Left renal pelvis (tissue), 4 donors: Measurements from ENCODE around the gene ELF5. TPM values are rescaled to one million over a fixed set of nuclear protein-coding genes. Genes with fewer than 3 reads are reported as not detected.

Source experiments
- DNase-seq, 4 donors: peaks; one replicate each; pipeline ENCODE4 v3.0.0-alpha.2; 2013; ENCODE audit warnings: low read depth in 4 of 4, low spot score in 3 of 4
- polyA plus RNA-seq, 4 donors: library from polyadenylated mRNA; unstranded; fragments of 120-200 nt; gene quantifications; one replicate each; pipeline ENCODE4 v1.2.1, GENCODE V29; 2013; ENCODE audit not compliant: insufficient read length in 4 of 4

The ELF5 gene
- polyA plus RNA-seq, 4 donors: 0.89 to 98.1 (median 76.8) TPM

GRCh38 chr11:34458525-34458924 lies 55.1 kb downstream of the ELF5 start:
- DNase-seq: no peak

DNA sequence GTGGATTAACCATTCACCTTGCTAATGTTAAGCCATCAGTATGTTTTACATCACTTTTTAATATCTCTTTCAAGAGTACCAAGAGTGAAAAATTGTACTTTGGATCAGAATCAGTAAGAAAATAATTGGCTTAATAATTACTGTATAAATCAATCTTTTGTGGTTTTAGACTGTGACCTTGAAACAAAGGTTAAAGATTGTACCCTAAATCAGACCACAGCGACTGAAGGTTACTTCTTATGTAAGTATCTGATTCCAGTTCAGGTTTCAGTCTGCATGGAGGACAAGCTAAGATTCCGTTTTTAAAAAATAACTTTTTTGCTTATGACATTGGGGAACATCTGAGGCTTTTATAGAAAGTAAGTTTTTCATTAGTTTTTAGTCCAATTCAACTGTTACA lies 56.0 kb downstream of the ELF5 start:
- no peak for DNase-seq

GRCh38 chr11:34454308-34455032 lies 59.1 kb downstream of the ELF5 start:
- no peak for DNase-seq

GRCh38 chr11:34451053-34451452 lies 62.5 kb downstream of the ELF5 start:
- DNase-seq: no peak

GRCh38 chr11:34449013-34449412 lies 64.6 kb downstream of the ELF5 start:
- DNase-seq: no peak

GRCh38 chr11:34448223-34448994 lies 65.2 kb downstream of the ELF5 start:
- DNase-seq: no peak

- no peak for DNase-seq
Observed at GRCh38 chr11:34447044-34447443, 66.5 kb downstream of the ELF5 start.

DNA sequence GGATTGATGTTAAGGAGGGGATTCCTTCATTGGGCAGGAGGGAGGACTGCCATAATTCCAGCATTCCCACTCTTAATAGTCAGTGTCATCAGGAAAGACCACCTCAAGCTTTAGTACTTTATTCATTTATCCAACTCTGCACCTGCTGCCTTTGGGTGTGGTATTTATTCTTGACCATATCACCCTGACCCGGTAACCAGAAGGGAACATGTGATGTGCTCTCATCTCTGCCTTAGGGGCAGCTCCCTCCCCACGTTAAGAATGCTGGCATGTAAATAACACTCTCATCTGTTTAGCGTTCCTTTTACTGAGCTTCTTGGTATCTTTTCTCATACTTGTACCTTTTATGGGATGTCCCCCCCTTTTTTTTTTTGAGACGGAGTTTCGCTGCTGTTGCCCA lies 67.2 kb downstream of the ELF5 start:
- DNase-seq: no peak

- DNase-seq: no peak
Observed at GRCh38 chr11:34445956-34446355, 67.6 kb downstream of the ELF5 start.

- DNase-seq: no peak
Observed at GRCh38 chr11:34444428-34444827, 69.2 kb downstream of the ELF5 start.

DNA sequence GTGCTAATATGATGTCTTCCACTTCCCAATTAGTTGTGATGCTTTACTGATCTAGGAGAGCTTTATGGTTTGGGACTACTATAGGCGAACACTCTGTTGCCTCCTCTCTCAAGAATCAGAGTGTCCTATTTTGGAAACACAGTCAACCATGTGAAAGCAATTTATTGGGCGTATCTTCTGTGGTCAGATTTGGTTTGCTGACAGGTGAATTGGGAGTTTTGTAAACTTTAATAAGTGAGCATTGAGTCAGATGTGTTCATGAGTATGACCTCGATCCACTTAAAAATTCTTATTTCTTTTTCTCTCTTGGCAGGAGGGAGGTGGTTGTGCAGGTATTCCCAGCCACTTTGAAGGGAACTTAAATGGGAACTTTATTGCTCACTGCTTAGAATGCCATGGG lies 70.5 kb downstream of the ELF5 start:
- DNase-seq: no peak

- no peak for DNase-seq
Observed at GRCh38 chr11:34441814-34442213, 71.8 kb downstream of the ELF5 start.

DNA sequence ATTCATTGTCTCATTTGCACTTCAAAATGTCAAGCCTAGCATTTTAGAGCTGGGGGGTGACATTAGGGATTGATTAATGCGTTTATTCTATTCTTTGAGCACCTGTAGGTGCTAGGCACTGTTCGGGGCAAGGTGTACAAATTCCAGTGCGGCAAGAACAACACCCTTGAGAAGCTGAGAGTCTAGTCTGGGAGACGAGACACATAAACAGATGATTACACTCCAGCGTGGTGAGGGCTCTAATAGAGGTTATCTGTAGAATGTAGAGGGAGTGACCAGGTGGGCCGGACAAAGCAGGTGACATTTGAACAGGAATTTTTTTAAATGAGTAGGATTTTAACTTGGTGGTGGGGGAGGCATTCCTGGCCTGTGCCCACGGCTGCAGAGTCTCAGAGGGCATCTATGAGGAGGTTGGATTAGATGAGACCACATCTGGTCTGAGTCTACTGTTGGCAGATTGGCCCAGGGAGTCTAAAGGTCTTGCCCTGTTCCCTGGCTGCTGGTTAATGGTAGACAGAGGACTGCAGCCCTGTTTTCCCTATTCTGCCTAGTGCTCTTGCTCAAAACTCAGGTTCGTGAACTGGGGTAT lies 73.9 kb downstream of the ELF5 start:
- DNase-seq: no peak

- DNase-seq: peak; percentile 92 to 95 (median 94)
Observed at GRCh38 chr11:34438529-34439507, 74.8 kb downstream of the ELF5 start, which contains the start of gene CAT. Gene CAT (plus strand): TSS chr11:34438934. CDS start chr11:34439014, 80 bp downstream.

GRCh38 chr11:34437224-34438125 lies 76.1 kb downstream of the ELF5 start:
- DNase-seq: no peak

DNA sequence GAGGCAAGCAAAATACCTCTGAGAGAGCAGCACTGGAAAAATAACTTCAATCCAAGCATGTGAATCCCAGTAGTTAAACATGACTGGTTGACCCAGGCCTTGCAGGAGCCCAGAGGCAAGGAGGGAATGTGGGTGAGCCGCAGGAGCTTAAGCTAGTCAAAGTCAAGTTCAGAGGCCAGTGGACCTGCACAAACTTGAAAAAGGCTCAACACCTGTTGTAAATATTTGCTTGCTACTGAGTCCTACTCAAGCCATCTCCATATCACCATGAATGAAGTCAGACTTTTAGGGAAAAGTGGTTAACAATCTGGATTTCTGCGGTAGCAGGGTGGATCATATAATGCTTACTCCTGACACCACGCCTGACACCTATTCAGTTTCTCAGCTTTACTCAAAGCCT lies 79.7 kb downstream of the ELF5 start:
- DNase-seq: no peak

DNA sequence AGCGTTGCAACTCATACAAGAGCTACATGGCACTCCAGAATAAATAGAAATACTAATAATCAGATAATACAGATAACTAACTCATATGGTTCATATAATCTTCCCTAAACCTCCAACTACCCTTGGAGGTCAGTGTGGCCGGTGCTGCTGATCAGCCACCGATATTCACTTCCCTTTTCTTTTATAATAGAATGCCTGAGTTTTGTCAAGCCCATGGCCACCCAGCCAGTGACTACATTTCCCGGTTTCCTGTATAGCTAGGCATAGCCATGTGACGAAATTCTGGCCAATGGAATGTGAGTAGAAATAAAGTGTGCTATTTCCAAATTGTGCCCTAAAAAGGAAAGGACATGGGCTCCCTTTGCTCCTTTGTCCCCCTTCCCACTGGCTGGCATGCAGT lies 80.8 kb downstream of the ELF5 start:
- no peak for DNase-seq

- no peak for DNase-seq
Observed at GRCh38 chr11:34431979-34432378, 81.6 kb downstream of the ELF5 start.
